Parathyroid adenoma (tissue), 2 donors: Measurements from ENCODE around the gene SLC17A3.

Experiments used
- H2AFZ ChIP-seq: fragments of 300-600 bp; sonication (generic); one replicate; pipeline ENCODE4 v1.7.0; 2017; ENCODE audit warnings: antibody characterized with exemption, mild to moderate bottlenecking
- H3K27ac ChIP-seq: fragments of 300-600 bp; sonication (generic); one replicate; pipeline ENCODE4 v1.7.0; 2017
- H3K27me3 ChIP-seq: fragments of 300-600 bp; sonication (generic); one replicate; pipeline ENCODE4 v1.7.0; 2017; ENCODE audit warnings: low read length; ENCODE audit not compliant: control insufficient read depth, insufficient read depth
- H3K36me3 ChIP-seq: fragments of 300-600 bp; sonication (generic); one replicate; pipeline ENCODE4 v1.7.0; 2017; ENCODE audit warnings: low read length; ENCODE audit not compliant: control insufficient read depth, insufficient read depth
- H3K4me1 ChIP-seq: fragments of 300-600 bp; sonication (generic); one replicate; pipeline ENCODE4 v1.7.0; 2017; ENCODE audit warnings: control low read depth
- H3K4me2 ChIP-seq: fragments of 300-600 bp; sonication (generic); one replicate; pipeline ENCODE4 v1.7.0; 2017; ENCODE audit warnings: low read length
- H3K4me3 ChIP-seq: fragments of 300-600 bp; sonication (generic); one replicate; pipeline ENCODE4 v1.7.0; 2017; ENCODE audit warnings: low read depth, low read length
- H3K79me2 ChIP-seq: fragments of 300-600 bp; sonication (generic); one replicate; pipeline ENCODE4 v1.7.0; 2017; ENCODE audit warnings: control low read depth
- H3K9ac ChIP-seq: fragments of 300-600 bp; sonication (generic); one replicate; pipeline ENCODE4 v1.7.0; 2017; ENCODE audit warnings: mild to moderate bottlenecking
- H3K9me3 ChIP-seq: fragments of 300-600 bp; sonication (generic); one replicate; pipeline ENCODE4 v1.7.0; 2017; ENCODE audit warnings: low read length; ENCODE audit not compliant: control insufficient read depth
- CTCF ChIP-seq: fragments of 300-600 bp; sonication (generic); IDR thresholded peaks from one replicate; pipeline ENCODE4 v1.7.0; 2017; ENCODE audit warnings: antibody characterized with exemption, mild to moderate bottlenecking
- donor health status: primary hyperparathyroidism.

The SLC17A3 gene

GRCh38 chr6:25899123-25899522, 25.1 kb upstream of the SLC17A3 start:
- TF ChIP-seq CTCF, result no peak
- Histone ChIP-seq H3K27me3 (no peaks in the 10 kb centered on the region), H3K79me2 (no peaks in the 10 kb centered on the region), H3K9me3 (no peaks in the 10 kb centered on the region), H3K4me3 (no peak overlapping the region), H3K27ac (no peak overlapping the region), H2AFZ (no peak overlapping the region), H3K4me1 (no peaks in the 10 kb centered on the region), H3K36me3 (no peaks in the 10 kb centered on the region), H3K4me2 (no peak overlapping the region), H3K9ac (no peak overlapping the region)

GRCh38 chr6:25898289-25898977, 24.4 kb upstream of the SLC17A3 start:
- H3K36me3 ChIP-seq, result no peaks in the 10 kb centered on the region
- H3K4me2 ChIP-seq, result no peak overlapping the region
- no peaks in the 10 kb centered on the region for H3K27me3 ChIP-seq
- TF ChIP-seq CTCF, result no peak
- no peaks in the 10 kb centered on the region for H3K9me3 ChIP-seq
- H3K4me3 ChIP-seq, result no peak overlapping the region
- no peak overlapping the region for H3K27ac ChIP-seq
- no peaks in the 10 kb centered on the region for H3K4me1 ChIP-seq
- no peak overlapping the region for H3K9ac ChIP-seq
- no peaks in the 10 kb centered on the region for H3K79me2 ChIP-seq
- H2AFZ ChIP-seq, result no peak overlapping the region

- Histone ChIP-seq H3K36me3 (no peaks in the 10 kb centered on the region), H3K9ac (no peak overlapping the region)
- no peak for TF ChIP-seq CTCF
Observed at GRCh38 chr6:25896252-25896651, 22.2 kb upstream of the SLC17A3 start.

GRCh38 chr6:25895771-25896170, 21.7 kb upstream of the SLC17A3 start:
- TF ChIP-seq CTCF, result no peak
- H3K4me2 ChIP-seq, result no peak overlapping the region

More at GRCh38 chr6:25896252-25896651, 22.2 kb upstream of the SLC17A3 start:
- H3K27me3 ChIP-seq, result no peaks in the 10 kb centered on the region
- H3K4me2 ChIP-seq, result no peak overlapping the region
- no peak overlapping the region for H3K27ac ChIP-seq
- no peaks in the 10 kb centered on the region for H3K9me3 ChIP-seq
- no peak overlapping the region for H3K4me3 ChIP-seq
- no peaks in the 10 kb centered on the region for H3K4me1 ChIP-seq
- no peak overlapping the region for H2AFZ ChIP-seq
- no peaks in the 10 kb centered on the region for H3K79me2 ChIP-seq

GRCh38 chr6:25893778-25894177, 19.7 kb upstream of the SLC17A3 start:
- no peaks in the 10 kb centered on the region for H3K27me3 ChIP-seq
- no peak for TF ChIP-seq CTCF
- H3K79me2 ChIP-seq, result no peaks in the 10 kb centered on the region
- H3K9me3 ChIP-seq, result no peaks in the 10 kb centered on the region
- H3K4me1 ChIP-seq, result no peaks in the 10 kb centered on the region
- H3K36me3 ChIP-seq, result no peaks in the 10 kb centered on the region
- no peak overlapping the region for H3K27ac ChIP-seq
- H3K4me3 ChIP-seq, result no peak overlapping the region
- H3K4me2 ChIP-seq, result no peak overlapping the region
- no peak overlapping the region for H2AFZ ChIP-seq
- H3K9ac ChIP-seq, result no peak overlapping the region

More at GRCh38 chr6:25895771-25896170, 21.7 kb upstream of the SLC17A3 start:
- H3K9me3 ChIP-seq, result no peaks in the 10 kb centered on the region
- no peak overlapping the region for H3K27ac ChIP-seq
- H3K9ac ChIP-seq, result no peak overlapping the region
- H3K27me3 ChIP-seq, result no peaks in the 10 kb centered on the region
- no peaks in the 10 kb centered on the region for H3K79me2 ChIP-seq
- no peaks in the 10 kb centered on the region for H3K4me1 ChIP-seq
- no peak overlapping the region for H3K4me3 ChIP-seq
- H2AFZ ChIP-seq, result no peak overlapping the region
- no peaks in the 10 kb centered on the region for H3K36me3 ChIP-seq
